A673 (cell line): ENCODE data around the gene SIN3B. TPM values are rescaled to one million over a fixed set of nuclear protein-coding genes. Genes with fewer than 3 reads are reported as not detected.

ENCODE experiments used
- BruUV-seq: library from RNA; stranded (reverse); fragments of 400-500 nt; replicated peaks from 2 replicates; lab custom pipeline; 2021; lab: Mats Ljungman, UMichigan
- CTCF ChIA-PET: fragments of 300-600 bp; sonication (Branson Sonifier 250); formaldehyde crosslinking; loops from one replicate; lab custom pipeline; 2022; ENCODE audit warnings: antibody characterized with exemption; lab: Charles Lee
- POLR2A ChIA-PET: fragments of 300-600 bp; sonication (Branson Sonifier 250); formaldehyde crosslinking; loops from one replicate; lab custom pipeline; 2022; ENCODE audit warnings: antibody characterized with exemption; ENCODE audit not compliant: low non-redundant PET; lab: Charles Lee
- DNase-seq: peaks from one replicate; pipeline ENCODE4 v3.0.0-alpha.2; 2015; ENCODE audit warnings: low spot score
- H3K27ac ChIP-seq: fragments of 200-600 bp; sonication (generic); 2 replicates; pipeline ENCODE4 v1.5.1; 2016; ENCODE audit warnings: mixed run types, low read depth, mild to moderate bottlenecking, mixed read lengths, antibody characterized with exemption, low read length; ENCODE audit not compliant: poor library complexity, severe bottlenecking
- H3K27me3 ChIP-seq: fragments of 200-600 bp; sonication (generic); replicated peaks from 2 replicates; pipeline ENCODE4 v1.6.1; 2017; ENCODE audit warnings: mixed run types, low read depth, mild to moderate bottlenecking, mixed read lengths, antibody characterized with exemption, low read length; ENCODE audit not compliant: insufficient read depth, poor library complexity
- H3K36me3 ChIP-seq: fragments of 200-600 bp; sonication (generic); 2 replicates; pipeline ENCODE4 v1.6.1; 2016; ENCODE audit warnings: mixed run types, mild to moderate bottlenecking, mixed read lengths, antibody characterized with exemption, low read length; ENCODE audit not compliant: insufficient read depth, poor library complexity, severe bottlenecking
- H3K4me1 ChIP-seq: fragments of 200-600 bp; sonication (generic); 2 replicates; pipeline ENCODE4 v1.6.1; 2017; ENCODE audit warnings: mixed run types, mild to moderate bottlenecking, mixed read lengths, antibody characterized with exemption, low read length; ENCODE audit not compliant: insufficient read depth, poor library complexity, severe bottlenecking
- H3K4me3 ChIP-seq: fragments of 200-600 bp; sonication (generic); 2 replicates; pipeline ENCODE4 v1.5.1; 2016; ENCODE audit warnings: low read depth, mixed run types, mild to moderate bottlenecking, mixed read lengths, low read length; ENCODE audit not compliant: poor library complexity, severe bottlenecking
- H3K9me3 ChIP-seq: fragments of 200-600 bp; sonication (generic); 2 replicates; pipeline ENCODE4 v1.6.1; 2016; ENCODE audit warnings: mixed run types, low read depth, mild to moderate bottlenecking, mixed read lengths, antibody characterized with exemption, low read length; ENCODE audit not compliant: poor library complexity, severe bottlenecking
- EZH2 ChIP-seq: fragments of 200-600 bp; sonication (generic); IDR thresholded peaks from 2 replicates; pipeline ENCODE4 v1.6.1; 2017; ENCODE audit warnings: borderline replicate concordance, low read depth, mild to moderate bottlenecking, mixed read lengths, antibody characterized with exemption, low read length; ENCODE audit not compliant: poor library complexity, severe bottlenecking
- intact Hi-C: fragments of 100-400 bp; cut with micrococcal nuclease; formaldehyde crosslinking; loops from one replicate; pipeline ENCODE4 v1.10.0; 2022; ENCODE audit not compliant: unreplicated experiment
- total RNA-seq: library from RNA; stranded (reverse); gene quantifications from 2 replicates; pipeline ENCODE4 v1.2.3, GENCODE V29; 2021
- TF ChIP-seq, protein P1 (sequence below): fragments of 300-800, 200-600 bp; sonication (generic); conservative IDR thresholded peaks from 2 replicates; pipeline ENCODE4 v1.5.1; 2017; ENCODE audit warnings: low read depth, mild to moderate bottlenecking, antibody characterized with exemption, low read length, moderate library complexity, mixed read lengths

The SIN3B gene
- total RNA-seq, 1 experiment from 2014 or later = 76.7 TPM

DNA sequence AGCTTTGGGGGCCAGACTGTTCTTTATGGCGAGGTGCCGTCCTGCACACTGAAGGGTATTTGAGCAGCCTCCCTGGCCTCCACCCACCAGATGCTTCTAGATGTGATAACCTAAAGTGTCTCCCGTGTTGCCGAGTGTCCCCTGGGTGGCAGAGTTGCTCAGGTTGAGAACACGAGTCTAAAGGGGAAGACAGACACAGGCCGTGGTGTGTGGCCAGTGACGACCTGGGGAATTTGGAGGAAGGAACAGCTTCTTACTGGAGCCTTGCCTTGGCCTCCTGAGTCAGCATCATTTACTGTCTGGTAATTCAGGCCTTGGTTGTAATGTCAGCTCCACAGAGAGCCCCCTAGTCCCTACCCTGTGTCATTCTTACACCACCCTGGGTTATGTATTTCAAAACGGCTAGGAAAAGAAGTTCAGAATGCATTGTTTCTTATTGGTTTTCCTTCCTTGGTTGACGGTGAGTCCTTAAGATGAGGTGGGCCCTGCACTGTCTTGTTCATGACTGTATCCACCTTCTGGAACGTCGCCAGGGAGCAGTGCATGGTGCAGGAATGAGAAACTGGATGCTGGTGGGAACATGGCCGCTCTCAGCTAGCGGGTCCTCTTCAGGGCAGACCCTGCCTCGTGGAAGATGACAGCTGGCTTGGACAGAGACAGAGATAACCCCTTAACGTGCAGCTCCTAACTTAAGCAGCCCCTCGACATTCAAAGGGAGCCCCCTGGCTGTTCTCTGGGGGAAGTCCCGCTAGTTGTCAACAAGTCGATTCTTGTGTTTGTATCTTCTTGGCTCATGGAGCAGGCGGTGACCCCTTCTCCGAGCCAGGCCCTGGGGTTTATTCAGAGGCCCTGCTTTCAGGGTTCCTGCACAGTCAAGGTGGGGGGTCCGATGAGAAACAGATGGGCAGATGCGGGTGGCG is 7.2 kb downstream of the SIN3B start:
- ChIA-PET CTCF (no interaction called here), POLR2A (interaction anchor here (0.6 kb wide), 1 partner anchor 18 kb away, joined by 4 read pairs; no protein-coding TSS in a partner anchor)
- intact Hi-C loops = no loop called here
- no peak for TF ChIP-seq EZH2
- TF ChIP-seq, protein P1, sequence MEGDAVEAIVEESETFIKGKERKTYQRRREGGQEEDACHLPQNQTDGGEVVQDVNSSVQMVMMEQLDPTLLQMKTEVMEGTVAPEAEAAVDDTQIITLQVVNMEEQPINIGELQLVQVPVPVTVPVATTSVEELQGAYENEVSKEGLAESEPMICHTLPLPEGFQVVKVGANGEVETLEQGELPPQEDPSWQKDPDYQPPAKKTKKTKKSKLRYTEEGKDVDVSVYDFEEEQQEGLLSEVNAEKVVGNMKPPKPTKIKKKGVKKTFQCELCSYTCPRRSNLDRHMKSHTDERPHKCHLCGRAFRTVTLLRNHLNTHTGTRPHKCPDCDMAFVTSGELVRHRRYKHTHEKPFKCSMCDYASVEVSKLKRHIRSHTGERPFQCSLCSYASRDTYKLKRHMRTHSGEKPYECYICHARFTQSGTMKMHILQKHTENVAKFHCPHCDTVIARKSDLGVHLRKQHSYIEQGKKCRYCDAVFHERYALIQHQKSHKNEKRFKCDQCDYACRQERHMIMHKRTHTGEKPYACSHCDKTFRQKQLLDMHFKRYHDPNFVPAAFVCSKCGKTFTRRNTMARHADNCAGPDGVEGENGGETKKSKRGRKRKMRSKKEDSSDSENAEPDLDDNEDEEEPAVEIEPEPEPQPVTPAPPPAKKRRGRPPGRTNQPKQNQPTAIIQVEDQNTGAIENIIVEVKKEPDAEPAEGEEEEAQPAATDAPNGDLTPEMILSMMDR = peak; percentile 40
- Histone ChIP-seq H3K36me3 (peaks cover 68% of the 10 kb centered on the region), H3K9me3 (no peaks in the 10 kb centered on the region), H3K27me3 (no peaks in the 10 kb centered on the region), H3K4me3 (no peak overlapping the region), H3K27ac (no peak overlapping the region), H3K4me1 (no peaks in the 10 kb centered on the region)
- DNase-seq = no peak
- BruUV-seq = no TSS peak

- Histone ChIP-seq H3K27me3 (no peaks in the 10 kb centered on the region), H3K9me3 (no peaks in the 10 kb centered on the region), H3K4me3 (no peak overlapping the region), H3K36me3 (peaks cover 67% of the 10 kb centered on the region), H3K4me1 (no peaks in the 10 kb centered on the region), H3K27ac (no peak overlapping the region)
- intact Hi-C loops = no loop called here
- ChIA-PET POLR2A (no interaction called here), CTCF (no interaction called here)
- no peak for DNase-seq
- TF ChIP-seq EZH2 = no peak
- TF ChIP-seq, protein P1 = no peak
- no TSS peak for BruUV-seq
Measured at GRCh38 chr19:16837035-16837362, 7.8 kb downstream of the SIN3B start.

DNA sequence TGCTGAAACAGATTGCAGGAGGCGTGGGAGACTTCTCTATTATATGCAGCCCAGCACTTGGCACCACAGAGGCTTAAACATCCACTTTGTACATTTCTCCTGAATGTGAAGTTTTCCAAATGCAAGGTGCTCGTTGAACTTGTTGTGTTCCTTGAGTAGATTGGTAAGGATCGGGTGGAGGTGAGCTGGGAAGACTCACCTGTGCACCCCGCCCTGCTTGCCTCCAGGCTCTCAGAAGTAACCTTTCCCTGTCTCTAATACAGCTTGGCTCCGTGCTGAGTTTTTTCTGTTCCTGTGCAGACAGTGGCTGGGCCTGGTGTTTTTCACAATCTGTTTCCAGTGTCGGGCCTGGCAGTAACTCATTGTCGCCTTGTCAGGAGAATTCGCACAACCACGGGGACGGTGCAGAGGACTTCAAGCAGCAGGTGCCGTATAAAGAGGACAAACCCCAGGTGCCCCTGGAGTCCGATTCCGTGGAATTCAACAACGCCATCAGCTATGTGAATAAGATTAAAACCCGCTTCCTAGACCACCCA is 12.3 kb downstream of the SIN3B start:
- no peak overlapping the region for H3K4me3 ChIP-seq
- no peaks in the 10 kb centered on the region for H3K27me3 ChIP-seq
- H3K4me1 ChIP-seq = no peaks in the 10 kb centered on the region
- POLR2A ChIA-PET = no interaction called here
- TF ChIP-seq, protein P1 = no peak
- TF ChIP-seq EZH2 = no peak
- intact Hi-C loops = no loop called here
- H3K36me3 ChIP-seq = peaks cover 66% of the 10 kb centered on the region
- no peak for DNase-seq
- H3K9me3 ChIP-seq = no peaks in the 10 kb centered on the region
- CTCF ChIA-PET = no interaction called here
- no TSS peak for BruUV-seq
- H3K27ac ChIP-seq = no peak overlapping the region
